ENCODE measurements around the gene OR5K1.

The OR5K1 gene

GRCh38 chr3:98462901-98463300, at the start of gene OR5K1:
Gene OR5K1 (plus strand): TSS chr3:98463201. CDS start chr3:98469577, 6,376 bp downstream.
- no peak for DNase-seq

GRCh38 chr3:98432575-98432974, 30.4 kb upstream of the OR5K1 start:
- DNase-seq: no peak

GRCh38 chr3:98433764-98434163, 29.2 kb upstream of the OR5K1 start:
- DNase-seq: no peak

GRCh38 chr3:98434412-98434811, 28.6 kb upstream of the OR5K1 start:
- no peak for DNase-seq

- DNase-seq: no peak
Measured at GRCh38 chr3:98440283-98440682, 22.7 kb upstream of the OR5K1 start.

GRCh38 chr3:98445949-98446406, 17.0 kb upstream of the OR5K1 start:
- DNase-seq: no peak

GRCh38 chr3:98449606-98450193, 13.3 kb upstream of the OR5K1 start:
- DNase-seq: no peak

GRCh38 chr3:98450372-98450771, 12.6 kb upstream of the OR5K1 start:
- no peak for DNase-seq

GRCh38 chr3:98453827-98454226, 9.2 kb upstream of the OR5K1 start:
- no peak for DNase-seq

GRCh38 chr3:98454929-98455328, 8.1 kb upstream of the OR5K1 start:
- DNase-seq: no peak

GRCh38 chr3:98457543-98457942, 5.5 kb upstream of the OR5K1 start:
- DNase-seq: no peak

GRCh38 chr3:98460220-98460619, 2.8 kb upstream of the OR5K1 start:
- DNase-seq: no peak

GRCh38 chr3:98482717-98483482, 19.9 kb downstream of the OR5K1 start:
- DNase-seq: peak; percentile 10

GRCh38 chr3:98483626-98484025, 20.6 kb downstream of the OR5K1 start:
- no peak for DNase-seq

- no peak for DNase-seq
Measured at GRCh38 chr3:98497381-98497780, 34.4 kb downstream of the OR5K1 start, which contains the start of gene OR5K2. Gene OR5K2 (plus strand): TSS chr3:98497681. CDS start chr3:98497681, 0 bp downstream.

GRCh38 chr3:98500019-98500418, 37.0 kb downstream of the OR5K1 start:
- DNase-seq: no peak

GRCh38 chr3:98501270-98501669, 38.3 kb downstream of the OR5K1 start:
- no peak for DNase-seq

GRCh38 chr3:98501863-98502576, 39.0 kb downstream of the OR5K1 start:
- DNase-seq: no peak

GRCh38 chr3:98504539-98504938, 41.5 kb downstream of the OR5K1 start:
- no peak for DNase-seq

- no peak for DNase-seq
Measured at GRCh38 chr3:98508582-98508981, 45.6 kb downstream of the OR5K1 start.

GRCh38 chr3:98512576-98512975, 49.6 kb downstream of the OR5K1 start:
- no peak for DNase-seq

GRCh38 chr3:98513091-98513511, 50.1 kb downstream of the OR5K1 start:
- DNase-seq: peak; percentile 27

- DNase-seq: no peak
Measured at GRCh38 chr3:98513736-98514135, 50.7 kb downstream of the OR5K1 start.

GRCh38 chr3:98514948-98515347, 51.9 kb downstream of the OR5K1 start:
- DNase-seq: no peak
